ENCODE measurements around the gene CYP27C1. TPM values are rescaled to one million over a fixed set of nuclear protein-coding genes. Genes with fewer than 3 reads are reported as not detected.

Gene CYP27C1
- total and polyA plus RNA-seq, 10 of the 15 experiments (the other 5 are each of a cell fraction or from before 2014, with no cell fraction given): not detected

DNA sequence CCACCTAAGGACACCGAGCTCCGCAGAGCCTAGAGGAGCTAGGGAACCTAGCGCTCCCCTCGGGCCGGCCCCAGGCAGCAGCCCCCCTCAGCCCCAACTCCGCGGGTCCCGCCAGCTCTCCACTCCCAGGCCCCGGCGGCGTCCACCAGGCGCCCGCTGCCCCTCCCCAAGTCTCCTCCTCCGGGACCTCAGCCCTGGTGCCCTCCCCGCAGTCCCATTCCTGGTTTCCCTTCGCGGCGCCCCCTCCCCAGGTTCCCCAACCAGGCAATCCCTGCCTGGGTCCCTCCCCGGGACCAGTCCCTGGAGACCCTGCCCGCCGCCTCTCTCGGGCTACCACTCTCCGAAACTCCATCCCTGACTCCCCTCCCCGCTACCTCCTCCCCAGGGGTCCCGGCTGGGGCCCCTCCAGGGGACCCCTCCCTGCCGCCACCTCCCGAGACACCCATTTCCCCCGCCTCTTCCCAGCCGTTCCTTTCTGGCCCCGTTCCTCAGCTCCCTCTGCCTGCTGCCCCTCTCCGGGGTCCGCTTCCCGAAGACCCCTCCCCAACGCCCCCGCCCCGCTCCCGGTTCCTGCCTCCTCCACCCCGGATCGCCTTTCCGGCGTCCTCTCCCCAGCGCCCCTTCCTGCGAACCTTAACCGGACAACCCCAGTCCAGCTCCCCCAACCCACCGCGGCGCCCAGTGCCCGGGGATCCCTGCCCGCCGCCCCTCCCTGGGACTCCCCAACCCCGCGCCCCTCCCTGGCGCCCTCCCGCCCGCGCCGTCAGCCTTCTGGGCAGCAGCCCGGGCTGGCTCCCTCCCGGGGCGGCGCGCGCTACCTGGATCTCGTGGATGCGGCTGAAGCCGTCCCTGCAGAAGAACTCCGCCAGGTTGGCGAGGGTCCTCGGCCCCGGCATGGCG lies 678 bp downstream of the CYP27C1 start:
- DNase-seq (ENCODE audit: low read depth, low spot score) (no peak), FAIRE-seq (no peak)
- H3K9me3 ChIP-seq (replicated peaks; ENCODE audit: control insufficient read depth, insufficient read depth, low read length): no peaks in the 10 kb centered on the region; the same call in 2 of the 3 replicates

More for the DNA sequence above, 678 bp downstream of the CYP27C1 start:
- in situ Hi-C loops (cut with MboI) (no loop called here), intact Hi-C loops (cut with micrococcal nuclease; ENCODE audit: unreplicated experiment) (no loop called here)
- no peaks in the 10 kb centered on the region for H4K20me1 ChIP-seq (ENCODE audit: control insufficient read depth, insufficient read depth)
- no TSS peak for BruUV-seq (replicated peaks)
- ChIA-PET POLR2A (no interaction called here), SMC1A (ENCODE audit: uncharacterized antibody, unreplicated experiment) (no interaction called here), RAD21 (ENCODE audit: unreplicated experiment) (no interaction called here), CTCF (no interaction called here)
- no peak overlapping the region for H2AFZ ChIP-seq (ENCODE audit: control insufficient read depth, low read depth, low read length)
- H3K79me2 ChIP-seq (ENCODE audit: control insufficient read depth, insufficient read depth, low read length): no peaks in the 10 kb centered on the region
- 3% methylated on average over 37 of the region's 71 CpGs for WGBS (ENCODE audit: insufficient coverage, insufficient replicate concordance, low lambda C conversion rate, missing lambda C conversion rate)
- no peaks in the 10 kb centered on the region for H3K4me1 ChIP-seq (ENCODE audit: control insufficient read depth, insufficient read depth, low read length)
- H3K27me3 ChIP-seq (replicated peaks in 1 of 2; ENCODE audit: control insufficient read depth in 2 of 2, insufficient read depth in 2 of 2, low read length in 1 of 2): peaks cover 4 to 7% of the 10 kb centered on the region in 2 experiments
- no peak for ATAC-seq
- no peak overlapping the region for H3K27ac ChIP-seq (ENCODE audit: control insufficient read depth, insufficient read depth)
- no peak overlapping the region for H3K9ac ChIP-seq (ENCODE audit: control insufficient read depth, insufficient read depth, low read length)
- no peak overlapping the region for H3K4me2 ChIP-seq (ENCODE audit: control insufficient read depth, insufficient read depth)
- H3K36me3 ChIP-seq (ENCODE audit: control insufficient read depth in 2 of 2, insufficient read depth in 2 of 2, low read length in 1 of 2): no peaks in the 10 kb centered on the region
- no peak overlapping the region for H3K4me3 ChIP-seq
- TF ChIP-seq, protein P1, sequence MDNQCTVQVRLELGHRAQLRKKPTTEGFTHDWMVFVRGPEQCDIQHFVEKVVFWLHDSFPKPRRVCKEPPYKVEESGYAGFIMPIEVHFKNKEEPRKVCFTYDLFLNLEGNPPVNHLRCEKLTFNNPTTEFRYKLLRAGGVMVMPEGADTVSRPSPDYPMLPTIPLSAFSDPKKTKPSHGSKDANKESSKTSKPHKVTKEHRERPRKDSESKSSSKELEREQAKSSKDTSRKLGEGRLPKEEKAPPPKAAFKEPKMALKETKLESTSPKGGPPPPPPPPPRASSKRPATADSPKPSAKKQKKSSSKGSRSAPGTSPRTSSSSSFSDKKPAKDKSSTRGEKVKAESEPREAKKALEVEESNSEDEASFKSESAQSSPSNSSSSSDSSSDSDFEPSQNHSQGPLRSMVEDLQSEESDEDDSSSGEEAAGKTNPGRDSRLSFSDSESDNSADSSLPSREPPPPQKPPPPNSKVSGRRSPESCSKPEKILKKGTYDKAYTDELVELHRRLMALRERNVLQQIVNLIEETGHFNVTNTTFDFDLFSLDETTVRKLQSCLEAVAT (IDR thresholded peaks at IDR 0.05): no peak
- no peak for TF ChIP-seq MYC (IDR thresholded peaks at IDR 0.05; ENCODE audit: insufficient read depth, insufficient read length, insufficient replicate concordance, low read length, severe bottlenecking)
- no peak for TF ChIP-seq RELA (IDR thresholded peaks at IDR 0.05; ENCODE audit: borderline replicate concordance, partially characterized antibody)
- peak; percentile 96 for TF ChIP-seq SUZ12 (IDR thresholded peaks at IDR 0.05; ENCODE audit: unreplicated experiment)
- TF ChIP-seq SP1 (IDR thresholded peaks at IDR 0.05; ENCODE audit: low read depth, low read length): no peak
- TF ChIP-seq JUNB (IDR thresholded peaks at IDR 0.05): no peak
- TF ChIP-seq, protein P2, sequence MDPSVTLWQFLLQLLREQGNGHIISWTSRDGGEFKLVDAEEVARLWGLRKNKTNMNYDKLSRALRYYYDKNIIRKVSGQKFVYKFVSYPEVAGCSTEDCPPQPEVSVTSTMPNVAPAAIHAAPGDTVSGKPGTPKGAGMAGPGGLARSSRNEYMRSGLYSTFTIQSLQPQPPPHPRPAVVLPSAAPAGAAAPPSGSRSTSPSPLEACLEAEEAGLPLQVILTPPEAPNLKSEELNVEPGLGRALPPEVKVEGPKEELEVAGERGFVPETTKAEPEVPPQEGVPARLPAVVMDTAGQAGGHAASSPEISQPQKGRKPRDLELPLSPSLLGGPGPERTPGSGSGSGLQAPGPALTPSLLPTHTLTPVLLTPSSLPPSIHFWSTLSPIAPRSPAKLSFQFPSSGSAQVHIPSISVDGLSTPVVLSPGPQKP (IDR thresholded peaks at IDR 0.05; ENCODE audit: low read depth, low read length): no peak
- no peak for TF ChIP-seq MTA3 (IDR thresholded peaks at IDR 0.05; ENCODE audit: borderline replicate concordance, low read length)
- no peak for TF ChIP-seq IKZF2 (IDR thresholded peaks at IDR 0.05)
